OCI-LY1 (cell line): ENCODE results near the gene AMER3.

Experiments used
- H2AFZ ChIP-seq: fragments of 200-600 bp; sonication (generic), shearing (Covaris generic); 2 replicates; pipeline ENCODE4 v1.6.0; 2014; ENCODE audit warnings: antibody characterized with exemption, mild to moderate bottlenecking, low read length
- H3F3A ChIP-seq: fragments of 200-600 bp; sonication (generic), shearing (Covaris generic); 2 replicates; pipeline ENCODE4 v1.6.0; 2014; ENCODE audit warnings: mild to moderate bottlenecking, antibody characterized with exemption, low read length, moderate library complexity; ENCODE audit not compliant: insufficient read depth
- H3K27ac ChIP-seq: fragments of 200-600 bp; sonication (generic); 2 replicates; pipeline ENCODE4 v1.5.1; 2014; ENCODE audit warnings: low read length, mixed run types, mild to moderate bottlenecking, low read depth; ENCODE audit not compliant: poor library complexity, severe bottlenecking
- H3K27me3 ChIP-seq: fragments of 200-600 bp; sonication (generic); 2 replicates; pipeline ENCODE4 v1.6.0; 2014; ENCODE audit warnings: antibody characterized with exemption, mild to moderate bottlenecking, low read length, moderate library complexity; ENCODE audit not compliant: insufficient read depth
- H3K36me3 ChIP-seq: fragments of 200-600 bp; sonication (generic); 2 replicates; pipeline ENCODE4 v1.6.1; 2014; ENCODE audit warnings: mild to moderate bottlenecking, antibody characterized with exemption, low read length, moderate library complexity, mixed read lengths; ENCODE audit not compliant: insufficient read depth
- H3K4me1 ChIP-seq: fragments of 200-600 bp; sonication (generic); 2 replicates; pipeline ENCODE4 v1.5.1; 2014; ENCODE audit warnings: mild to moderate bottlenecking, low read length, moderate library complexity; ENCODE audit not compliant: insufficient read depth, severe bottlenecking
- H3K4me2 ChIP-seq: fragments of 200-600 bp; sonication (generic), shearing (Covaris generic); 2 replicates; pipeline ENCODE4 v1.6.1; 2014; ENCODE audit warnings: low read length
- H3K4me3 ChIP-seq: fragments of 200-600 bp; sonication (generic); 2 replicates; pipeline ENCODE4 v1.5.1; 2014; ENCODE audit warnings: low read length, low read depth, mild to moderate bottlenecking, mixed read lengths; ENCODE audit not compliant: poor library complexity, severe bottlenecking
- H3K79me2 ChIP-seq: fragments of 200-600 bp; shearing (Covaris generic); 2 replicates; pipeline ENCODE4 v1.6.1; 2016; ENCODE audit warnings: mixed run types, low read length, mixed read lengths; ENCODE audit not compliant: insufficient read depth
- H3K9ac ChIP-seq: fragments of 200-600 bp; sonication (generic), shearing (Covaris generic); 2 replicates; pipeline ENCODE4 v1.6.1; 2014; ENCODE audit warnings: mild to moderate bottlenecking, low read length, mixed read lengths
- H3K9me2 ChIP-seq: fragments of 200-600 bp; sonication (generic), shearing (Covaris generic); 2 replicates; pipeline ENCODE4 v1.6.1; 2014; ENCODE audit warnings: low read depth, mild to moderate bottlenecking, low read length, mixed read lengths
- H3K9me3 ChIP-seq: fragments of 200-600 bp; shearing (Covaris generic); 2 replicates; pipeline ENCODE4 v1.6.1; 2014; ENCODE audit warnings: low read length, mixed read lengths
- H4K20me1 ChIP-seq: fragments of 200-600 bp; sonication (generic), shearing (Covaris generic); 2 replicates; pipeline ENCODE4 v1.6.0; 2016; ENCODE audit warnings: mild to moderate bottlenecking, low read length; ENCODE audit not compliant: insufficient read depth
- EZH2 ChIP-seq: fragments of 200-600 bp; sonication (generic), shearing (Covaris generic); IDR thresholded peaks from 2 replicates; pipeline ENCODE4 v1.8.0; 2017; ENCODE audit warnings: borderline replicate concordance, mixed run types, mild to moderate bottlenecking, antibody characterized with exemption, low read length, moderate library complexity, mixed read lengths
- TF ChIP-seq, protein P1 (sequence below): fragments of 200-600 bp; sonication (generic), shearing (Covaris generic); IDR thresholded peaks from 2 replicates; pipeline ENCODE4 v1.5.1; 2017; ENCODE audit warnings: mild to moderate bottlenecking, antibody characterized with exemption, low read length, moderate library complexity, mixed read lengths

Gene AMER3

DNA sequence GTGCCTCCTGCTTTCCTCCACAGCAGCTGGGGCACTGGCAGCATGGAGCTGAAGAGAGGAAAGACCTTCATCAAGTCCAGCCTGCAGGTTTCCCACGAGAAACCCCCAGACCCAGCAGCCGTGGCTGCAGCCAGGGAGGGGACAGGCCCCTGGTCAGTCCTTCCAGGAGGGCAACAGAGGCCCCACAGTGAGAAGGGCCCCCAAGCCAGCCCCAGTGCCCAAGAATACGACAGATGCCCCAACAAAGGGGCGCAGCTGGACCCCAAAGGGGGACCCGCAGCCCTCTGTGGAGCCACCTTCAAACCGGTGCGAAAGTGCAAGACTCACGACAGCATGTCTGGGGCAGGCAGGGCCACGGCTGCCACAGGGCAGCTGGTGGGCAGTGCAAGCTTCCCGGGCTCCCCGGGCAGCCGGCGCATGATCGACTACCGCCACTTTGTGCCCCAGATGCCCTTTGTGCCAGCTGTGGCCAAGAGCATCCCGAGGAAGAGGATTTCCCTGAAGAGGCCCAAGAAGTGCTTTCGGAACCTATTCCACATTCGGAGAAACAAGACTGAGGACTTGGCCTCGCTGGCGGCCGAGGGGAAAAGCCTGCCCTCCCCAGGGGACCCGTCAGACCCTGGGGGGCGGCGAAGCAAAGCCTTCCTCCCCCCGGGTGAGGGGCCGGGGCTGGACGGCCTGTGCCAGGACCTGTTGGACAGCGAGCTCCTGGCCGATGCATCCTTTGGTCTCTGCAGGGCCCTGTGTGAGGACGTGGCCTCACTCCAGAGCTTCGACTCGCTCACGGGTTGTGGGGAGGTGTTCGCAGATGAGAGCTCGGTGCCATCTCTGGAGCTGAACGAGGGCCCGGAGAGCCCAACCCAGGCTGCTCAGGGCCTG lies 6.9 kb downstream of the AMER3 start:
- Histone ChIP-seq H3K4me3 (no peak overlapping the region), H3K9ac (no peak overlapping the region), H3K27ac (no peak overlapping the region), H4K20me1 (no peaks in the 10 kb centered on the region), H3F3A (no peaks in the 10 kb centered on the region), H3K36me3 (no peaks in the 10 kb centered on the region), H3K9me3 (no peaks in the 10 kb centered on the region), H3K27me3 (no peaks in the 10 kb centered on the region), H3K4me2 (no peak overlapping the region), H2AFZ (no peak overlapping the region), H3K9me2 (no peaks in the 10 kb centered on the region), H3K79me2 (no peaks in the 10 kb centered on the region), H3K4me1 (no peaks in the 10 kb centered on the region)
- TF ChIP-seq EZH2, result no peak
- TF ChIP-seq, protein P1, sequence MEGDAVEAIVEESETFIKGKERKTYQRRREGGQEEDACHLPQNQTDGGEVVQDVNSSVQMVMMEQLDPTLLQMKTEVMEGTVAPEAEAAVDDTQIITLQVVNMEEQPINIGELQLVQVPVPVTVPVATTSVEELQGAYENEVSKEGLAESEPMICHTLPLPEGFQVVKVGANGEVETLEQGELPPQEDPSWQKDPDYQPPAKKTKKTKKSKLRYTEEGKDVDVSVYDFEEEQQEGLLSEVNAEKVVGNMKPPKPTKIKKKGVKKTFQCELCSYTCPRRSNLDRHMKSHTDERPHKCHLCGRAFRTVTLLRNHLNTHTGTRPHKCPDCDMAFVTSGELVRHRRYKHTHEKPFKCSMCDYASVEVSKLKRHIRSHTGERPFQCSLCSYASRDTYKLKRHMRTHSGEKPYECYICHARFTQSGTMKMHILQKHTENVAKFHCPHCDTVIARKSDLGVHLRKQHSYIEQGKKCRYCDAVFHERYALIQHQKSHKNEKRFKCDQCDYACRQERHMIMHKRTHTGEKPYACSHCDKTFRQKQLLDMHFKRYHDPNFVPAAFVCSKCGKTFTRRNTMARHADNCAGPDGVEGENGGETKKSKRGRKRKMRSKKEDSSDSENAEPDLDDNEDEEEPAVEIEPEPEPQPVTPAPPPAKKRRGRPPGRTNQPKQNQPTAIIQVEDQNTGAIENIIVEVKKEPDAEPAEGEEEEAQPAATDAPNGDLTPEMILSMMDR, result no peak

DNA sequence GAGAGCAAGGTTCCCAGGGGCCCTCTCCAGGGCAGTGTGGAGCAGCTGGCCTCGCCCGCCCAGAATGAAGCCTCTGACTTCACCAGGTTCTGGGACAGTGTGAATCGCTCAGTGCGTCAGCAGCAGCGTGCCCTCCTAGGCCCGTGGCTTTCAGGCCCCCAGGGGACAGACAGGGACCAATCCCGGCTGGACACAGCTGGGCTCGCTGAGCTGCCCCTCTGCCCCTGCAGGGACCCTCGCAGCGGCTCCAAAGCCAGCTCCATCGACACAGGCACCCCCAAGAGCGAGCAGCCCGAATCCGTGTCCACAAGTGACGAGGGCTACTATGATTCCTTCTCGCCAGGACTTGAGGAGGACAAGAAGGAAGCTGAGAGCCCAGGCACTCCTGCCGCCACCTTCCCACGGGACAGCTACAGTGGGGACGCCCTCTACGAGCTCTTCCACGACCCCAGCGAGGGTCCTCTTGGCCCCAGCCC lies 7.6 kb downstream of the AMER3 start:
- no peaks in the 10 kb centered on the region for H4K20me1 ChIP-seq
- H3F3A ChIP-seq, result no peaks in the 10 kb centered on the region
- H3K27ac ChIP-seq, result no peak overlapping the region
- no peaks in the 10 kb centered on the region for H3K36me3 ChIP-seq
- H3K4me1 ChIP-seq, result no peaks in the 10 kb centered on the region
- H2AFZ ChIP-seq, result no peak overlapping the region
- no peaks in the 10 kb centered on the region for H3K79me2 ChIP-seq
- TF ChIP-seq EZH2, result no peak
- TF ChIP-seq, protein P1, result no peak
- no peak overlapping the region for H3K4me3 ChIP-seq
- H3K4me2 ChIP-seq, result no peak overlapping the region
- H3K9ac ChIP-seq, result no peak overlapping the region
- H3K9me2 ChIP-seq, result no peaks in the 10 kb centered on the region
- no peaks in the 10 kb centered on the region for H3K27me3 ChIP-seq
- H3K9me3 ChIP-seq, result no peaks in the 10 kb centered on the region

DNA sequence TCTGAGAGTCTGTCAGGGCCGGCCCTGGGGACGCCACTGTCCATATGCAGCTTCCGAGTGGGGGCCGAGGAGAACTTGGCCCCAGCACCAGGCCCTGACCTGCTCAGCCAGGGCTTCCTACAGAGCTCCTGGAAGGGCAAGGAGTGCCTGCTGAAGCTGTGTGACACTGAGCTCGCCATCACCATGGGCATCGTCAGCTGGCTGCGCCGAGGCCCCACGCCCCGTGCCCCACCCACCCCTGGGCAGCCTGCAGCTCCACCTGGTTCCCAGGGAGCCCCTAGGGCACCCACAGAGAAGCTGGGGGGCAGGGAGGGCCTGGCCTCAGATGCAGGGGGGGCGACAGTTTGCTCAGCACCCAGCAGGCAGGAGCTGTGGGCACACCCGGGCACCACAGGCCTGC lies 8.1 kb downstream of the AMER3 start:
- no peaks in the 10 kb centered on the region for H3K36me3 ChIP-seq
- H4K20me1 ChIP-seq, result no peaks in the 10 kb centered on the region
- H3K4me1 ChIP-seq, result no peaks in the 10 kb centered on the region
- no peaks in the 10 kb centered on the region for H3K9me3 ChIP-seq
- no peak overlapping the region for H3K4me3 ChIP-seq
- no peaks in the 10 kb centered on the region for H3K79me2 ChIP-seq
- no peaks in the 10 kb centered on the region for H3K9me2 ChIP-seq
- no peak overlapping the region for H3K27ac ChIP-seq
- no peak overlapping the region for H2AFZ ChIP-seq
- no peak overlapping the region for H3K4me2 ChIP-seq
- H3K9ac ChIP-seq, result no peak overlapping the region
- TF ChIP-seq, protein P1, result no peak
- no peak for TF ChIP-seq EZH2
- no peaks in the 10 kb centered on the region for H3F3A ChIP-seq
- no peaks in the 10 kb centered on the region for H3K27me3 ChIP-seq
